GM23338 (cell line): ENCODE results near the gene HOXD4. TPM values are rescaled to one million over a fixed set of nuclear protein-coding genes. Genes with fewer than 3 reads are reported as not detected.

Experiments
- ATAC-seq: fragments of 200-7000 bp; cut with Tn5 transposase; 3 replicates; pipeline ENCODE4 v1.9.1; 2020
- DNase-seq: peaks from one replicate; pipeline ENCODE4 v3.0.0-alpha.2; 2015; ENCODE audit warnings: low spot score
- H2AFZ ChIP-seq: fragments of 200-600 bp; sonication (generic); 2 replicates; pipeline ENCODE4 v1.8.0; 2016; ENCODE audit warnings: antibody characterized with exemption, mild to moderate bottlenecking, moderate library complexity
- H3F3A ChIP-seq: fragments of 200-600 bp; sonication (generic); replicated peaks from 2 replicates; pipeline ENCODE4 v1.8.0; 2017; ENCODE audit warnings: antibody characterized with exemption, mixed run types, low read depth
- H3K27ac ChIP-seq: fragments of 200-600 bp; sonication (generic); 2 replicates; pipeline ENCODE4 v1.6.1; 2016; ENCODE audit warnings: low read depth
- H3K27me3 ChIP-seq: fragments of 200-600 bp; sonication (generic); 2 replicates; pipeline ENCODE4 v1.8.0; 2016; ENCODE audit warnings: mild to moderate bottlenecking, mixed run types, moderate library complexity; ENCODE audit not compliant: insufficient read depth
- H3K36me3 ChIP-seq: fragments of 200-600 bp; sonication (generic); 2 replicates; pipeline ENCODE4 v1.8.0; 2016; ENCODE audit warnings: mild to moderate bottlenecking; ENCODE audit not compliant: insufficient read depth
- H3K4me1 ChIP-seq: fragments of 200-600 bp; sonication (generic); 2 replicates; pipeline ENCODE4 v1.8.0; 2016; ENCODE audit warnings: mild to moderate bottlenecking, moderate library complexity; ENCODE audit not compliant: insufficient read depth
- H3K4me2 ChIP-seq: fragments of 200-600 bp; sonication (generic); 2 replicates; pipeline ENCODE4 v1.7.1; 2017; ENCODE audit warnings: mixed run types
- H3K4me3 ChIP-seq: fragments of 200-600 bp; sonication (generic); 2 replicates; pipeline ENCODE4 v1.6.1; 2016; ENCODE audit warnings: mixed run types
- H3K79me2 ChIP-seq: fragments of 200-600 bp; sonication (generic); replicated peaks from 2 replicates; pipeline ENCODE4 v1.8.0; 2017; ENCODE audit warnings: mild to moderate bottlenecking; ENCODE audit not compliant: insufficient read depth
- H3K9me2 ChIP-seq: fragments of 200-600 bp; sonication (generic); 2 replicates; pipeline ENCODE4 v1.8.0; 2017; ENCODE audit not compliant: insufficient read depth
- H4K20me1 ChIP-seq: fragments of 200-600 bp; sonication (generic); replicated peaks from 2 replicates; pipeline ENCODE4 v1.8.0; 2017; ENCODE audit warnings: mild to moderate bottlenecking; ENCODE audit not compliant: insufficient read depth
- H3K27ac Mint-ChIP-seq: 2 replicates; pipeline ENCODE4 v1.8.0; 2020; ENCODE audit warnings: inconsistent platforms, mild to moderate bottlenecking, moderate library complexity, mixed read lengths
- H3K27me3 Mint-ChIP-seq: 3 replicates; pipeline ENCODE4 v1.8.0; 2022; ENCODE audit warnings: low read depth, mild to moderate bottlenecking, moderate library complexity, mixed read lengths, inconsistent platforms; ENCODE audit not compliant: insufficient read depth, poor library complexity
- H3K36me3 Mint-ChIP-seq: 3 replicates; pipeline ENCODE4 v1.8.0; 2021; ENCODE audit warnings: low read depth, mild to moderate bottlenecking, inconsistent platforms, moderate library complexity, mixed read lengths
- H3K4me1 Mint-ChIP-seq: 3 replicates; pipeline ENCODE4 v1.8.0; 2020; ENCODE audit warnings: mild to moderate bottlenecking, inconsistent platforms, mixed read lengths
- H3K4me3 Mint-ChIP-seq: 3 replicates; pipeline ENCODE4 v1.8.0; 2021; ENCODE audit warnings: moderate library complexity, mild to moderate bottlenecking, inconsistent platforms, mixed read lengths
- H3K9me3 Mint-ChIP-seq: 3 replicates; pipeline ENCODE4 v1.8.0; 2020; ENCODE audit warnings: moderate library complexity, mild to moderate bottlenecking, inconsistent platforms, mixed read lengths
- CREB1 ChIP-seq: fragments of 250-450 bp; sonication (Bioruptor Pico); IDR thresholded peaks from 2 replicates; pipeline ENCODE4 v1.5.0; 2020; ENCODE audit warnings: low read depth, mild to moderate bottlenecking, moderate library complexity
- EZH2 ChIP-seq: fragments of 200-600 bp; sonication (generic); IDR thresholded peaks from one replicate; pipeline ENCODE4 v1.8.0; 2017; ENCODE audit warnings: antibody characterized with exemption, mild to moderate bottlenecking, low read depth; ENCODE audit not compliant: unreplicated experiment
- EZH2phosphoT487 ChIP-seq: fragments of 200-600 bp; sonication (generic); IDR thresholded peaks from one replicate; pipeline ENCODE4 v1.8.1; 2018; ENCODE audit warnings: antibody characterized with exemption; ENCODE audit not compliant: unreplicated experiment
- JUNB ChIP-seq: IDR thresholded peaks from one replicate; pipeline ENCODE4 v1.6.1; 2016; ENCODE audit warnings: antibody characterized with exemption; ENCODE audit not compliant: unreplicated experiment
- NANOG ChIP-seq: IDR thresholded peaks from 2 replicates; pipeline ENCODE4 v1.6.1; 2016; ENCODE audit warnings: antibody characterized with exemption, borderline replicate concordance
- POLR2AphosphoS5 ChIP-seq: IDR thresholded peaks from 2 replicates; pipeline ENCODE4 v1.6.1; 2016; ENCODE audit warnings: antibody characterized with exemption, low read depth
- STAT1 ChIP-seq: IDR thresholded peaks from one replicate; pipeline ENCODE4 v1.6.1; 2016; ENCODE audit warnings: antibody characterized with exemption; ENCODE audit not compliant: unreplicated experiment
- ZNF114 ChIP-seq: fragments of 250-450 bp; sonication (Bioruptor Pico); IDR thresholded peaks from 2 replicates; pipeline ENCODE4 v1.5.0; 2020; ENCODE audit warnings: mild to moderate bottlenecking, moderate library complexity
- ZNF331 ChIP-seq: fragments of 250-450 bp; sonication (Bioruptor Pico); IDR thresholded peaks from 2 replicates; pipeline ENCODE4 v1.5.0; 2020; ENCODE audit warnings: low read depth, mild to moderate bottlenecking, moderate library complexity
- polyA plus RNA-seq: library from polyadenylated mRNA; unstranded; fragments of >200 nt; fragmentation: Nextera tagmentation; extraction: Ambion mirVana; gene quantifications from 2 replicates; pipeline ENCODE4 v1.2.1, GENCODE V29; 2016
- total RNA-seq: library from RNA; depleted of rRNA; stranded (reverse); fragments of >200 nt; shearing (Covaris generic); gene quantifications from 2 replicates; pipeline ENCODE4 v1.2.3, GENCODE V29; 2014
- TF ChIP-seq, protein P1 (sequence below): IDR thresholded peaks from 2 replicates; pipeline ENCODE4 v1.6.1; 2016; ENCODE audit warnings: antibody characterized with exemption
- TF ChIP-seq, protein P2 (sequence below), 2 experiments: fragments of 200-600 bp in 1 of 2; sonication (generic) in 1 of 2; conservative IDR thresholded peaks; 2 replicates each; pipeline versions ENCODE4 v1.5.1 to v1.6.1; 2016 to 2017; ENCODE audit warnings: antibody characterized with exemption in 2 of 2, low read depth in 2 of 2, mild to moderate bottlenecking in 2 of 2, moderate library complexity in 1 of 2
- TF ChIP-seq, protein P3 (sequence below): fragments of 250-450 bp; sonication (Bioruptor Pico); IDR thresholded peaks from 2 replicates; pipeline ENCODE4 v1.5.0; 2020; ENCODE audit warnings: mild to moderate bottlenecking, moderate library complexity
- TF ChIP-seq, protein P4 (sequence below): IDR thresholded peaks from one replicate; pipeline ENCODE4 v1.6.1; 2018; ENCODE audit warnings: antibody characterized with exemption; ENCODE audit not compliant: unreplicated experiment

The HOXD4 gene
- total and polyA plus RNA-seq, 2 experiments from 2014 or later, result not detected

DNA sequence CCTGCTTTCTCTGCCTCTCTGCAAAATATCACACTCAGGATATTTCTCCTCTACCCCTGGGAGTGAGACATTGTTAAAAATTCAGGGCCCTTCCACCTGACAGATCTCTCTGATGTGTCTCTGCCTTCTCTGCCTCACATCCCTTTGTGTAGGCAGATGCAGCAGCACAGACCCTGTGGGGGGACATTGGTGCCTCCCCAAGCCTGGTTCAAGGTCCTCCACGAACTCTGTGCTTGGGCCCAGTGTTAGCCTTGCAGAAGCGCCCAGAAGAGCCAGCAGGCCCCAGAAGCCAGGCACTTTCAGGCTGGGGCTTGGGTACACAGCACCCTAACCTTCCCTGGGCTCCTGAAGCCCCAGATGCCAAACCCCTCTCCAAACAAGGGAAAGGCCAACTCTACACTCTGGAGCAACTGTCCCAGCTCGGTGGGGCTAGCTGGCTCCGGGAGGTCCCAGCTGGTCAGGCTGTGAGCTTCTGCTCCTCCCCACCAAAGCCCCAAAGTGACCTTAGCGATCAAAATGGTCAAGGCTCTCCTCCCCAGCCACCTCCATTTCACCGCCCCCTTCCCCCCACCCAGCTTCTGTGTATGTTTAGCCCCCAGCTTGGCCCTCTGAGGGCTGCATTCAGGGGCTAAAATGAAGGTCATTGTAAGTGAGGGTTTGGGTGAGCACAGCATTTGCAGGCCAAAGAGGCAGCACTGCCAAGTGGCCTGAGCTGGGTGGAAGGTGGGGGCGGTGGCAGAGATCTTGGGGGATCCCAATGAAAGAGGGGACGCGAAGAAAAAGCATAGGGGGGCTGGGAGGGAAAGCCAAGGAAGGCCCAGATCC lies 26.2 kb upstream of the HOXD4 start:
- no peak overlapping the region for H3K4me2 ChIP-seq
- H3K9me2 ChIP-seq, result no peaks in the 10 kb centered on the region
- no peak for ATAC-seq
- no peak for DNase-seq
- H3K27me3 ChIP-seq, result peaks cover 100% of the 10 kb centered on the region
- no peak overlapping the region for H3K27ac ChIP-seq
- H3K4me3 ChIP-seq, result no peak overlapping the region
- no peak overlapping the region for H3K27ac Mint-ChIP-seq
- H3K27me3 Mint-ChIP-seq, result peaks cover 96% of the 10 kb centered on the region
- no peak overlapping the region for H2AFZ ChIP-seq
- peaks cover 16% of the 10 kb centered on the region for H3K4me1 ChIP-seq
- no peaks in the 10 kb centered on the region for H3K79me2 ChIP-seq
- peaks cover 49% of the 10 kb centered on the region; the same call in 1 of the 2 replicates for H3F3A ChIP-seq
- H3K9me3 Mint-ChIP-seq, result peaks cover 10% of the 10 kb centered on the region; the same call in 2 of the 3 replicates
- H3K4me1 Mint-ChIP-seq, result peaks cover 25% of the 10 kb centered on the region
- H3K4me3 Mint-ChIP-seq, result no peak overlapping the region
- peaks cover 27% of the 10 kb centered on the region for H4K20me1 ChIP-seq
- H3K36me3 Mint-ChIP-seq, result no peaks in the 10 kb centered on the region
- H3K36me3 ChIP-seq, result no peaks in the 10 kb centered on the region
- TF ChIP-seq, protein P1, sequence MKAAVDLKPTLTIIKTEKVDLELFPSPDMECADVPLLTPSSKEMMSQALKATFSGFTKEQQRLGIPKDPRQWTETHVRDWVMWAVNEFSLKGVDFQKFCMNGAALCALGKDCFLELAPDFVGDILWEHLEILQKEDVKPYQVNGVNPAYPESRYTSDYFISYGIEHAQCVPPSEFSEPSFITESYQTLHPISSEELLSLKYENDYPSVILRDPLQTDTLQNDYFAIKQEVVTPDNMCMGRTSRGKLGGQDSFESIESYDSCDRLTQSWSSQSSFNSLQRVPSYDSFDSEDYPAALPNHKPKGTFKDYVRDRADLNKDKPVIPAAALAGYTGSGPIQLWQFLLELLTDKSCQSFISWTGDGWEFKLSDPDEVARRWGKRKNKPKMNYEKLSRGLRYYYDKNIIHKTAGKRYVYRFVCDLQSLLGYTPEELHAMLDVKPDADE, result no peak
- TF ChIP-seq POLR2AphosphoS5 (no peak), JUNB (no peak), EZH2phosphoT487 (peak; percentile 74), ZNF331 (CRISPR knock-in tag) (no peak), CREB1 (CRISPR knock-in tag) (no peak), EZH2 (peak; percentile 7), STAT1 (no peak), NANOG (no peak), ZNF114 (CRISPR knock-in tag) (no peak)
- TF ChIP-seq, protein P2, sequence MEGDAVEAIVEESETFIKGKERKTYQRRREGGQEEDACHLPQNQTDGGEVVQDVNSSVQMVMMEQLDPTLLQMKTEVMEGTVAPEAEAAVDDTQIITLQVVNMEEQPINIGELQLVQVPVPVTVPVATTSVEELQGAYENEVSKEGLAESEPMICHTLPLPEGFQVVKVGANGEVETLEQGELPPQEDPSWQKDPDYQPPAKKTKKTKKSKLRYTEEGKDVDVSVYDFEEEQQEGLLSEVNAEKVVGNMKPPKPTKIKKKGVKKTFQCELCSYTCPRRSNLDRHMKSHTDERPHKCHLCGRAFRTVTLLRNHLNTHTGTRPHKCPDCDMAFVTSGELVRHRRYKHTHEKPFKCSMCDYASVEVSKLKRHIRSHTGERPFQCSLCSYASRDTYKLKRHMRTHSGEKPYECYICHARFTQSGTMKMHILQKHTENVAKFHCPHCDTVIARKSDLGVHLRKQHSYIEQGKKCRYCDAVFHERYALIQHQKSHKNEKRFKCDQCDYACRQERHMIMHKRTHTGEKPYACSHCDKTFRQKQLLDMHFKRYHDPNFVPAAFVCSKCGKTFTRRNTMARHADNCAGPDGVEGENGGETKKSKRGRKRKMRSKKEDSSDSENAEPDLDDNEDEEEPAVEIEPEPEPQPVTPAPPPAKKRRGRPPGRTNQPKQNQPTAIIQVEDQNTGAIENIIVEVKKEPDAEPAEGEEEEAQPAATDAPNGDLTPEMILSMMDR (conservative IDR thresholded peaks at IDR 0.05; ENCODE audit: low read depth in 2 of 2), result no peak
- TF ChIP-seq, protein P3, sequence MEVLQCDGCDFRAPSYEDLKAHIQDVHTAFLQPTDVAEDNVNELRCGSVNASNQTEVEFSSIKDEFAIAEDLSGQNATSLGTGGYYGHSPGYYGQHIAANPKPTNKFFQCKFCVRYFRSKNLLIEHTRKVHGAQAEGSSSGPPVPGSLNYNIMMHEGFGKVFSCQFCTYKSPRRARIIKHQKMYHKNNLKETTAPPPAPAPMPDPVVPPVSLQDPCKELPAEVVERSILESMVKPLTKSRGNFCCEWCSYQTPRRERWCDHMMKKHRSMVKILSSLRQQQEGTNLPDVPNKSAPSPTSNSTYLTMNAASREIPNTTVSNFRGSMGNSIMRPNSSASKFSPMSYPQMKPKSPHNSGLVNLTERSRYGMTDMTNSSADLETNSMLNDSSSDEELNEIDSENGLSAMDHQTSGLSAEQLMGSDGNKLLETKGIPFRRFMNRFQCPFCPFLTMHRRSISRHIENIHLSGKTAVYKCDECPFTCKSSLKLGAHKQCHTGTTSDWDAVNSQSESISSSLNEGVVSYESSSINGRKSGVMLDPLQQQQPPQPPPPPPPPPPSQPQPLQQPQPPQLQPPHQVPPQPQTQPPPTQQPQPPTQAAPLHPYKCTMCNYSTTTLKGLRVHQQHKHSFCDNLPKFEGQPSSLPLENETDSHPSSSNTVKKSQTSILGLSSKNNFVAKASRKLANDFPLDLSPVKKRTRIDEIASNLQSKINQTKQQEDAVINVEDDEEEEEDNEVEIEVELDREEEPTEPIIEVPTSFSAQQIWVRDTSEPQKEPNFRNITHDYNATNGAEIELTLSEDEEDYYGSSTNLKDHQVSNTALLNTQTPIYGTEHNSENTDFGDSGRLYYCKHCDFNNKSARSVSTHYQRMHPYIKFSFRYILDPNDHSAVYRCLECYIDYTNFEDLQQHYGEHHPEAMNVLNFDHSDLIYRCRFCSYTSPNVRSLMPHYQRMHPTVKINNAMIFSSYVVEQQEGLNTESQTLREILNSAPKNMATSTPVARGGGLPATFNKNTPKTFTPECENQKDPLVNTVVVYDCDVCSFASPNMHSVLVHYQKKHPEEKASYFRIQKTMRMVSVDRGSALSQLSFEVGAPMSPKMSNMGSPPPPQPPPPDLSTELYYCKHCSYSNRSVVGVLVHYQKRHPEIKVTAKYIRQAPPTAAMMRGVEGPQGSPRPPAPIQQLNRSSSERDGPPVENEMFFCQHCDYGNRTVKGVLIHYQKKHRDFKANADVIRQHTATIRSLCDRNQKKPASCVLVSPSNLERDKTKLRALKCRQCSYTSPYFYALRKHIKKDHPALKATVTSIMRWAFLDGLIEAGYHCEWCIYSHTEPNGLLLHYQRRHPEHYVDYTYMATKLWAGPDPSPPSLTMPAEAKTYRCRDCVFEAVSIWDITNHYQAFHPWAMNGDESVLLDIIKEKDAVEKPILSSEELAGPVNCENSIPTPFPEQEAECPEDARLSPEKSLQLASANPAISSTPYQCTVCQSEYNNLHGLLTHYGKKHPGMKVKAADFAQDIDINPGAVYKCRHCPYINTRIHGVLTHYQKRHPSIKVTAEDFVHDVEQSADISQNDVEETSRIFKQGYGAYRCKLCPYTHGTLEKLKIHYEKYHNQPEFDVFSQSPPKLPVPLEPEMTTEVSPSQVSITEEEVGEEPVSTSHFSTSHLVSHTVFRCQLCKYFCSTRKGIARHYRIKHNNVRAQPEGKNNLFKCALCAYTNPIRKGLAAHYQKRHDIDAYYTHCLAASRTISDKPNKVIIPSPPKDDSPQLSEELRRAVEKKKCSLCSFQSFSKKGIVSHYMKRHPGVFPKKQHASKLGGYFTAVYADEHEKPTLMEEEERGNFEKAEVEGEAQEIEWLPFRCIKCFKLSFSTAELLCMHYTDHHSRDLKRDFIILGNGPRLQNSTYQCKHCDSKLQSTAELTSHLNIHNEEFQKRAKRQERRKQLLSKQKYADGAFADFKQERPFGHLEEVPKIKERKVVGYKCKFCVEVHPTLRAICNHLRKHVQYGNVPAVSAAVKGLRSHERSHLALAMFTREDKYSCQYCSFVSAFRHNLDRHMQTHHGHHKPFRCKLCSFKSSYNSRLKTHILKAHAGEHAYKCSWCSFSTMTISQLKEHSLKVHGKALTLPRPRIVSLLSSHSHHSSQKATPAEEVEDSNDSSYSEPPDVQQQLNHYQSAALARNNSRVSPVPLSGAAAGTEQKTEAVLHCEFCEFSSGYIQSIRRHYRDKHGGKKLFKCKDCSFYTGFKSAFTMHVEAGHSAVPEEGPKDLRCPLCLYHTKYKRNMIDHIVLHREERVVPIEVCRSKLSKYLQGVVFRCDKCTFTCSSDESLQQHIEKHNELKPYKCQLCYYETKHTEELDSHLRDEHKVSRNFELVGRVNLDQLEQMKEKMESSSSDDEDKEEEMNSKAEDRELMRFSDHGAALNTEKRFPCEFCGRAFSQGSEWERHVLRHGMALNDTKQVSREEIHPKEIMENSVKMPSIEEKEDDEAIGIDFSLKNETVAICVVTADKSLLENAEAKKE (CRISPR knock-in tag), result no peak
- TF ChIP-seq, protein P4, sequence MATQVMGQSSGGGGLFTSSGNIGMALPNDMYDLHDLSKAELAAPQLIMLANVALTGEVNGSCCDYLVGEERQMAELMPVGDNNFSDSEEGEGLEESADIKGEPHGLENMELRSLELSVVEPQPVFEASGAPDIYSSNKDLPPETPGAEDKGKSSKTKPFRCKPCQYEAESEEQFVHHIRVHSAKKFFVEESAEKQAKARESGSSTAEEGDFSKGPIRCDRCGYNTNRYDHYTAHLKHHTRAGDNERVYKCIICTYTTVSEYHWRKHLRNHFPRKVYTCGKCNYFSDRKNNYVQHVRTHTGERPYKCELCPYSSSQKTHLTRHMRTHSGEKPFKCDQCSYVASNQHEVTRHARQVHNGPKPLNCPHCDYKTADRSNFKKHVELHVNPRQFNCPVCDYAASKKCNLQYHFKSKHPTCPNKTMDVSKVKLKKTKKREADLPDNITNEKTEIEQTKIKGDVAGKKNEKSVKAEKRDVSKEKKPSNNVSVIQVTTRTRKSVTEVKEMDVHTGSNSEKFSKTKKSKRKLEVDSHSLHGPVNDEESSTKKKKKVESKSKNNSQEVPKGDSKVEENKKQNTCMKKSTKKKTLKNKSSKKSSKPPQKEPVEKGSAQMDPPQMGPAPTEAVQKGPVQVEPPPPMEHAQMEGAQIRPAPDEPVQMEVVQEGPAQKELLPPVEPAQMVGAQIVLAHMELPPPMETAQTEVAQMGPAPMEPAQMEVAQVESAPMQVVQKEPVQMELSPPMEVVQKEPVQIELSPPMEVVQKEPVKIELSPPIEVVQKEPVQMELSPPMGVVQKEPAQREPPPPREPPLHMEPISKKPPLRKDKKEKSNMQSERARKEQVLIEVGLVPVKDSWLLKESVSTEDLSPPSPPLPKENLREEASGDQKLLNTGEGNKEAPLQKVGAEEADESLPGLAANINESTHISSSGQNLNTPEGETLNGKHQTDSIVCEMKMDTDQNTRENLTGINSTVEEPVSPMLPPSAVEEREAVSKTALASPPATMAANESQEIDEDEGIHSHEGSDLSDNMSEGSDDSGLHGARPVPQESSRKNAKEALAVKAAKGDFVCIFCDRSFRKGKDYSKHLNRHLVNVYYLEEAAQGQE, result no peak
